GM21360 (cell line): Measurements from ENCODE around the gene CTTN.
"Not testable (repeated sequence)": the region's sequence is repeated elsewhere in the genome, so short reads cannot be mapped to it uniquely, and the experiment has no call there.

Experiments
- ATAC-seq: cut with Tn5 transposase; IDR thresholded peaks from one replicate; pipeline ENCODE4 v1.9.1; 2021; ENCODE audit warnings: mild to moderate bottlenecking, moderate library complexity; ENCODE audit not compliant: unreplicated experiment

Gene CTTN

DNA sequence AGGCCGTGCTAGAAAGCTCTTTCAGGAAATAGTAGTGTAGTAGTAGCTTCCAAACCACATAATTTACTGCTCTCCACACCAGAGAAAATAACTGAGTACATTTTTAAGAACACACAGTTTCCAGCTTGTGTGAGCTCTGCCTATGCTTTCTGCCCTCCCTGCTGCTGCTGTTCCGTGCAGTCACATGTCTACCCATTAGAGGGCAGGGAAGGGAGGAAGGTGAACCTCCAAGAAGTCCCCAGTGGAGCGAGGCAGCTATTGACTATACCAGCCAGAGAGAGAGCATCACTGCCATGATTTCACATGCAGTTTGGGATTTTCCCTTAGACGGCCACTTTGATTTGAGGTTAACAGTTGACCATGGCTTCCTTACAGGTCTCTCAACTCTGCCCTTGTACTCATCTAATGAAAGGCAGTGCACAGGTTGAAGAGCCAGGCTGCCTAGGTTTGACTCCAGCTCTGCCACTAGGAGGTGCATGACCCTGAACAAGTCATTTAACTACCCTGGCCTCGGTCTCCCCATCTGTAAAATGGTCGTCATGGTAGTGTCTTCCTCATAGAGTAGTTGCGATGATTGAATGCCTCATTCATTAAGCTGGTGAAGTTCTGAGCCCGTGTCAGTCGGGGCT lies 19.7 kb upstream of the CTTN start:
- ATAC-seq = no peak

GRCh38 chr11:70381350-70381749 lies 17.0 kb upstream of the CTTN start:
- ATAC-seq = no peak

DNA sequence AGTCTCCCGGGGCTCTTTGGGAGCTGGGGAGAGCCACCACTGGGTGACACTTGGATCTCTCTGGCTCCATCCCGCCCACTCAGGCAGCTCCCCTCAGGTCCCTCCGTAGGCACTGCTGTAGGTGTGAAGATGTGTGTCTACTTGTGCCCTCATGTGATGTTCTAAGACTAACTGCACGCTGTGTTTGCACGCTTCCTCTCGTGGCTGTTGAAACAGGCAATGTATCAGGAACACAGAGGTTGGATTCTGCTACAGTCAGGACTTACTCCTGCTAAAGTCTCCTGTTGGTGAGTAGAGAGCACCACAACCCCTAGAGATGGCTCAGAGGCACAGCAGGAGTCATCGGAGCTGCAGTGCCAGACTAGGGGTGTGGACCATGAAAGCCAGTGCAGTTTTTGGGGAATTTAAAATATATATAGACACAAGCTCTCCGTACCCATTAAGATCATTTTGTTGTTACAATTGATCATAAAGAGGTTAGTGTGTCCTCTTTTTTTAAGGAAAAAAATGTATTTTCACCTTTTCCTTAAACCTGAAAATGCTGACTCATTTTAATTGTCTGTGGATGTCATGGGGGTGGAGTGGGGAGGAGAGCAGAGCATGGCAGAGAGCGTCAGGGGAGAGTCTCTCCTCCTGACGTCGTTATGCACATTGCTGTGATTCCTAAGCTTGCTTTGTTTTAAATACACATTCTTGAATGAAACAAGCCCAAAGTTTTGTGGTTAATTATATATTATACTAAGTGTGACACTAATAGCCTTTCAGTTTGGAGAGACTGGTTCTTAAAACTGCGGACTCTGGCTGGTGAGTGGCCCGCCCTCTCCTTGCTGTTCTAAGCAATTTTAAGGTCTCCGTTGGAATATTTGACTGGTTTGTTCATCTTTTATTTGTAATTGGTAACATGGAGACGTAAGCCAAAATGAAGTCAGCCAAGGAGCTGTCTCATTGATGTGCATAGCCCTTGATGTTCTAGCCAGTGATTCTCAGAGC lies 16.2 kb upstream of the CTTN start:
- ATAC-seq = no peak

GRCh38 chr11:70383664-70384565 lies 14.4 kb upstream of the CTTN start:
- ATAC-seq = no peak

- no peak for ATAC-seq
These were observed 13.7 kb upstream of the CTTN start for GRCh38 chr11:70384566-70385152.

- no peak for ATAC-seq
These were observed 10.8 kb upstream of the CTTN start for GRCh38 chr11:70387564-70387963.

- no peak for ATAC-seq
These were observed 9.1 kb upstream of the CTTN start for GRCh38 chr11:70389201-70389600.

- not testable (repeated sequence) for ATAC-seq
These were observed 7.4 kb upstream of the CTTN start for GRCh38 chr11:70390882-70391281.

GRCh38 chr11:70394211-70394950 lies 3.9 kb upstream of the CTTN start:
- no peak for ATAC-seq

DNA sequence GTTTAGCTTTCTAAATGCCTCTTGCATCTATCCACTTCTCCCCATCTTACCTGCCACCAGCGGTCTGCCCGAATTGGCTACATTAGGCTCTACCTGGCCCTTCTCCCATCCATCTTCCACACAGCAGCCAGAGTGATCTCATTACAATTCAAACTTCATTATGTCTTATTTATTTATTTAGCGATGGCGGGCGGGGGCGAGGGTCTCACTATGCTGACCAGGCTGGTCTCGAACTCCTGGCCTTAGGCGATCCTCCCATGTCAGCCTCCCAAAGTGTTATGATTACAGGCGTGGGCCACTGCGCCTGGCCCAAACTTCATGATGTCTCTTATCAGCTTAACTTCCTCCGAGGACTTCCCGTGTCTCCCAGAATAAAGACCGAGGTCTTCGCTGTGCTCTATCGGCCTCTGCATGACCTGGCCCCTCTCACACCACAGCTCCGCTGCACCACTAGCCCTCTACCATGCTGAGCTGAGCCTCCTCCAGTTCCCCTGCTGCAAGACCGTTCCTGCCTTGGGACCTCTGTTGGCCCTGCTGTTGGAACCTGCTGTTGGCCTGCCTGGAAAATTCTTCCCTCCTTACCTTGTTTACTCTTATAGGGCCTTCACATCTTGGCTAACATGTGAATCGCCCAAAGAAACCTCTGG lies 870 bp upstream of the CTTN start:
- no peak for ATAC-seq

DNA sequence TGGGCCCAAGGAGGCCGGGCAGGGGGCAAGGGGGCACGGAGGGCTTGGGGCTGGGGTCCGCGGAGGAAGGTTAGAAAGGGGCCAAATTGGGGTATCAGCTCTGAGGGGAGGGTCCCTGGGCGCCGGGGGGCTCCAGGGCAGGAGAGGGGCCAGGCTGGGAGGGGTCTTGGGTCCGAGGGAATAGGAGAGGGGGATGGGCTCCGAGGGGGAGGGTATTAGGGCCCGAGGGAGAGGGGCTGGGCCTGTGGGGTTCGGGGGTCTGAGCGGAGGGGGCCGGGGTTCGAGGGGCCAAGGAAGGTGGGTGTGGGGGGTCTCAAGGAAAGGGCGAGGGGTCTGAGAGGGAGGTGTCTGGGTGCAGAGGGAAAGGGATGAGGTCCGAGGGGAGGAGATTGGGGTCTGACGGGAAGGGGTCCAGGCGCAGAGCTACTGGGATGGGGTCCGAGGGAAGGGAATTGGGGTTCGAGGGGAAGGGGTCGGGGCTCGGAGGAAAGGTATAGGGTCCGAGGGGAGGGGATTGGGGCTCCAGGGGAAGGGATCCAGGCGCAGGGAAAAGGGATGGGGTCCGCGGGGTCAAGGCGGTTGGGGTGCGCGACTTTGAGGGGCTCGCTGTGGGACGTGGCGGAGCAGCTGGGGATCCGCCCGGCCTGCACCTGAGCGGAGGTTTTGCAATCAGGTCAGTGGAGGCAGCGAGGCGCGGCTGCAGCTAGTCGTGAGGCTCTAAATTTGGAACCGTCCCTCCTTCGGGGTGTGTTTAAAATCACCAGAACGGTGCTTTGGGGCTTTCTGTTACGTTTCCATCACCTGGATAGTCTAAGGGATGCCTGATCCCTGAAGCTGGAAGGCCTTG lies 728 bp downstream of the CTTN start:
- ATAC-seq = no peak

DNA sequence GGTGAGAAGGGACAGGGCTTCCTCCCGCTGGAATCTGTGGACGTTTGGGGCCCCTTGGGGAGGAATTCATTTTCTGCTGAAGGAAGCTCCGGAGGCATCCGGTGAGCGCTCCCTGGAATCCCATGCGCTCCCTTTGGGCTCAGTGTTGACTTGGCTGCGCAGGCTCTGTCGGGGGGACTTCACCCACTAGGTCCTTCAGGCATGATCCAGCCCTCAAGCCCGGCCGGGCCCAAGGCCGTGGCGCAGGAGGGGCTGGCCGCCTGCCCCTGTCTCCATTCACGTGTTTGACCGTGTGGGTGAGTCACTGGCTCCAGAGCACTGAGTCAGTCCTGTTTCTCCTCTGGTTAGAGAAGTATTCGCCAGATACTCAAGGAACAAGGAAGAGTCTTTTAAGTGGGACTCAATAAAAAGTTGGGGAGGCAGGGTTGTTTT lies 1.4 kb downstream of the CTTN start:
- ATAC-seq = no peak

DNA sequence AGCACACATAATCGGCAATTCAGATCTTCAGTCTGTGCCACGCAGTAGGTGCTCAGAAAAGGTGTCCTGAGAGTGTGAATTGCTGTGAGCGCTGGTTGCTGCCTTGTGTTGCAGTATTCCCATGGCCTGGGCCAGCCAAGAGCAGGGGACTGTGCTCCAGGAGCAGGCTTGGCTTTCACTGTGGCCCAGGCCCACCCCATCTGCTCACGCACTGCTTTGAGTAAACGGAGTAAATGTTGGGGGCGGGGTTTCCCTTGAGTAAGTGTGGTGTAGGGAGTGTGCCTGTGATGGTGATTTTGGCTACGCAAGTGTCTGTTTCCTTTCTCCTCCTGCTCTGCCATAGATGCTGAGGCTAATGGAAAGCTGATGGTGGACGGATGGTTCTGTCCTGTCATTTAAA lies 2.3 kb downstream of the CTTN start:
- ATAC-seq = no peak

DNA sequence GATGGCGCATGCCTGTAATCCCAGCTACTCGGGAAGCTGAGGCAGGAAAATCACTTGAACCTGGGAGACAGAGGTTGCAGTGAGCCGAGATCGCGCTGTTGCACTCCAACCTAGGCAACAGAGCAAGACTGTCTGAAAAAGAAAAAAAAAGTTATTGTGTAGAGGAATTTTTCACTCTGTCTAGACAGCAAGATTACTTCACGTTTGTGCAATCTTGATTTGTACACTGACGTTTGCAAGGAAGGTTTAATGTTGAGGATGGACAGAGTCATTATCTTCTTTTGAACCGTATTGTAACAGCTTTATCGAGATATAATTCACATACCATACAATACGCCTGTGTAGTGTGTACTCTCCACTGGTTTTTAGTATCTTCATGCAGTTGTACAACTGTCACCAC lies 3.7 kb downstream of the CTTN start:
- ATAC-seq = no peak

DNA sequence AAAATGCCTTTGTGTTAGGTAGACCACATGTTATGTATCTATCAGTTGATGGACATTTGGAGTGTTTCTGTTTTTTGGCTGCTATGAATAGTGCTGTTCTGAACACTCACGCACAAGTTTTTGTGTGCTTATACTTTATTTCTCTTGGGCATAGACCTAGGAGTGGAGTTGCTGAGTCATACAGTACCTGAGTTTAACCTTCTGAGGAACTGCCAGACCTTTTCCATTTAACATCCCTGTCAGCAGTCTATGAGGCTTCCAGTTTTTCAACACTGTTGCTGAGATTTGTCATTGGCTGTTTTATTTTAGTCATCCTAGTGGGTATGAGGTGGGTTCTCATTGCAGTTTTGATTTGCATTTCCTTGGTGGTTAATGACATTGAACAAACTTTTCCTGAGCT lies 4.4 kb downstream of the CTTN start:
- ATAC-seq = no peak

DNA sequence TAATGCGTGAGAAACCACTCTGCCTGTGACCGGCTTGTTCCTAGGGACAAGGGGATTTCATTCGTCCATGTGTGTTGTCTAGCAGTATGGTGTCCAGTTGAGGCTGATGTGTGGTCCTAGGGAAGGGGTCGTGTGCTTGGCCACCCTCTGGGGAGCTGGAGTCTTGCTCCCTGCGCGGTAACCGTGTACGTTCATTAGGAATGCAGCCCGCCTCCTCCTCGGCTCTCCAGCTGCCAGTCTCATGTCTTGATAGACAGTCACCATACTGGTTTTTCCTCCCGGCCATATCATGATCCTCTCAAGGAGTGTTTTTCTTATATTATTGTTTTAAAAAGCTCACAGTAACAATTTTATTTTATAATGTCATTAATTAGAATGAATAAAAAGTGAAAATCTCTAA lies 5.9 kb downstream of the CTTN start:
- no peak for ATAC-seq

- no peak for ATAC-seq
These were observed 7.5 kb downstream of the CTTN start for GRCh38 chr11:70405679-70406395.

GRCh38 chr11:70407121-70407520 lies 8.8 kb downstream of the CTTN start:
- ATAC-seq = no peak
